ENCODE results near the gene PLEKHG4B. TPM values are rescaled to one million over a fixed set of nuclear protein-coding genes. Genes with fewer than 3 reads are reported as not detected.

PLEKHG4B gene
- total RNA-seq, 1 experiment from 2014 or later = 0.02 TPM

- H3K9me2 ChIP-seq (ENCODE audit: insufficient read depth) = no peaks in the 10 kb centered on the region
- BruUV-seq (replicated peaks) = no TSS peak
- ATAC-seq (no peak), DNase-seq (ENCODE audit: low read depth, low spot score) (no peak)
- no peak overlapping the region for H3K4me2 ChIP-seq (ENCODE audit: low read length)
- no peaks in the 10 kb centered on the region for H3K27me3 ChIP-seq (ENCODE audit: insufficient read depth, low read length)
- no peak for TF ChIP-seq ELF1 (IDR thresholded peaks at IDR 0.05; ENCODE audit: borderline replicate concordance, low read depth)
- no peak for TF ChIP-seq MAX (IDR thresholded peaks at IDR 0.05)
- no peak for TF ChIP-seq REST (IDR thresholded peaks at IDR 0.05; ENCODE audit: low read depth)
- H3K36me3 ChIP-seq (ENCODE audit: control insufficient read depth in 1 of 2, insufficient read depth in 2 of 2, low read length in 2 of 2) = peaks cover 0 to 7% of the 10 kb centered on the region in 2 experiments; a peak in 2 of 4 replicates
- no peak overlapping the region for H3K9ac ChIP-seq (ENCODE audit: low read length)
- no peak overlapping the region for H2AFZ ChIP-seq (ENCODE audit: low read depth, low read length, poor library complexity, severe bottlenecking)
- no peak overlapping the region for H3K4me3 ChIP-seq (replicated peaks in 1 of 2; ENCODE audit: low read depth in 1 of 2, low read length in 2 of 2)
- intact Hi-C loops (cut with micrococcal nuclease) = no loop called here
- POLR2A ChIA-PET = no interaction called here
- 0 out of 2 replicates have a peak, but pooled peaks cover 2% of the 10 kb centered on the region for H3K79me2 ChIP-seq (ENCODE audit: insufficient read depth, low read length)
- H3K4me1 ChIP-seq (ENCODE audit: control insufficient read depth in 1 of 2, insufficient read depth in 2 of 2, low read length in 2 of 2) = no peaks in the 10 kb centered on the region
- CTCF ChIA-PET = no interaction called here
- H4K20me1 ChIP-seq (ENCODE audit: insufficient read depth) = no peaks in the 10 kb centered on the region
- H3K9me3 ChIP-seq (ENCODE audit: control insufficient read depth in 1 of 2, insufficient read depth in 1 of 2, low read depth in 1 of 2, low read length in 2 of 2) = no peaks in the 10 kb centered on the region
- no peak overlapping the region for H3K27ac ChIP-seq (ENCODE audit: low read depth, low read length)
- RAD21 ChIA-PET (ENCODE audit: low non-redundant PET in 1 of 2, low total read pairs in 2 of 2, uncharacterized antibody in 2 of 2, unreplicated experiment in 2 of 2) = no interaction called here
Observed at GRCh38 chr5:201672-202071, 109.7 kb downstream of the PLEKHG4B start.

- Histone ChIP-seq H3K4me1 (ENCODE audit: control insufficient read depth in 1 of 2, insufficient read depth in 2 of 2, low read length in 2 of 2) (no peaks in the 10 kb centered on the region), H3K9me3 (ENCODE audit: control insufficient read depth in 1 of 2, insufficient read depth in 1 of 2, low read depth in 1 of 2, low read length in 2 of 2) (no peaks in the 10 kb centered on the region), H3K27ac (ENCODE audit: low read depth, low read length) (no peak overlapping the region), H3K4me2 (ENCODE audit: low read length) (no peak overlapping the region), H3K27me3 (ENCODE audit: insufficient read depth, low read length) (no peaks in the 10 kb centered on the region), H3K79me2 (ENCODE audit: insufficient read depth, low read length) (peaks cover 14% of the 10 kb centered on the region; the same call in 1 of the 2 replicates), H3K9me2 (ENCODE audit: insufficient read depth) (no peaks in the 10 kb centered on the region), H3K4me3 (replicated peaks in 1 of 2; ENCODE audit: low read depth in 1 of 2, low read length in 2 of 2) (no peak overlapping the region), H2AFZ (ENCODE audit: low read depth, low read length, poor library complexity, severe bottlenecking) (no peak overlapping the region), H4K20me1 (ENCODE audit: insufficient read depth) (no peaks in the 10 kb centered on the region), H3K36me3 (ENCODE audit: control insufficient read depth in 1 of 2, insufficient read depth in 2 of 2, low read length in 2 of 2) (peaks cover 0 to 7% of the 10 kb centered on the region in 2 experiments; a peak in 2 of 4 replicates), H3K9ac (ENCODE audit: low read length) (no peak overlapping the region)
- intact Hi-C loops (cut with micrococcal nuclease) = no loop called here
- ATAC-seq (no peak), DNase-seq (ENCODE audit: low read depth, low spot score) (no peak)
- ChIA-PET RAD21 (ENCODE audit: low non-redundant PET in 1 of 2, low total read pairs in 2 of 2, uncharacterized antibody in 2 of 2, unreplicated experiment in 2 of 2) (no interaction called here), POLR2A (no interaction called here), CTCF (no interaction called here)
- BruUV-seq (replicated peaks) = no TSS peak
- TF ChIP-seq TCF7L2 (IDR thresholded peaks at IDR 0.05; ENCODE audit: borderline replicate concordance, extremely low read depth, insufficient read depth, insufficient read length) (no peak), REST (IDR thresholded peaks at IDR 0.05; ENCODE audit: low read depth) (no peak), RAD21 (IDR thresholded peaks at IDR 0.05; ENCODE audit: low read depth) (no peak), CBX3 (IDR thresholded peaks at IDR 0.05; ENCODE audit: low read depth) (no peak), ZNF274 (IDR thresholded peaks at IDR 0.05; ENCODE audit: low read depth, low read length) (no peak)
Observed at GRCh38 chr5:203246-203930, 111.4 kb downstream of the PLEKHG4B start.

Measured in HCT116 (cell line).